ENCODE results near the gene MAGIX. TPM values are rescaled to one million over a fixed set of nuclear protein-coding genes. Genes with fewer than 3 reads are reported as not detected.
"Not testable (repeated sequence)": the region's sequence is repeated elsewhere in the genome, so short reads cannot be mapped to it uniquely, and the experiment has no call there.

The MAGIX gene
- 5.3 TPM for total RNA-seq
- long read RNA-seq, partial matches to known transcripts = 6 of 15 reads
- long read RNA-seq, other reads (novel, unspliced or antisense) = 8 of 15 reads

- DNase-seq (no peak), ATAC-seq (ENCODE audit: poor library complexity) (no peak)
- intact Hi-C loops (cut with DNase I) = no loop called here
These were observed at the start of gene MAGIX for GRCh38 chrX:49162620-49163019. Gene MAGIX, plus strand, starts transcription at chrX:49162758. Its CDS starts 132 bp downstream, at chrX:49162890.

GRCh38 chrX:49116076-49116475, 46.5 kb upstream of the MAGIX start:
- intact Hi-C loops (cut with DNase I) = no loop called here
- ATAC-seq (ENCODE audit: poor library complexity) (no peak), DNase-seq (no peak)

GRCh38 chrX:49116716-49117115, 45.8 kb upstream of the MAGIX start:
- ATAC-seq (ENCODE audit: poor library complexity) (no peak), DNase-seq (no peak)
- intact Hi-C loops (cut with DNase I) = no loop called here

- ATAC-seq (ENCODE audit: poor library complexity) = no peak
- no peak for DNase-seq
- intact Hi-C loops (cut with DNase I) = no loop called here
These were observed 45.0 kb upstream of the MAGIX start for GRCh38 chrX:49117581-49117980.

GRCh38 chrX:49120091-49120490, 42.5 kb upstream of the MAGIX start:
- DNase-seq = no peak
- ATAC-seq (ENCODE audit: poor library complexity) = no peak
- intact Hi-C loops (cut with DNase I) = no loop called here

- DNase-seq = no peak
- no peak for ATAC-seq (ENCODE audit: poor library complexity)
- intact Hi-C loops (cut with DNase I) = no loop called here
These were observed 40.1 kb upstream of the MAGIX start for GRCh38 chrX:49122499-49122898.

GRCh38 chrX:49127742-49128258, 34.8 kb upstream of the MAGIX start:
- DNase-seq; intact Hi-C loops (cut with DNase I); ATAC-seq (ENCODE audit: poor library complexity): not testable (repeated sequence)

GRCh38 chrX:49129427-49129826, 33.1 kb upstream of the MAGIX start:
- ATAC-seq (ENCODE audit: poor library complexity) (no peak), DNase-seq (no peak)
- intact Hi-C loops (cut with DNase I) = no loop called here

GRCh38 chrX:49132275-49132674, 30.3 kb upstream of the MAGIX start:
- intact Hi-C loops (cut with DNase I); DNase-seq; ATAC-seq (ENCODE audit: poor library complexity): not testable (repeated sequence)

- ATAC-seq (ENCODE audit: poor library complexity) (peak; percentile 52), DNase-seq (no peak)
- intact Hi-C loops (cut with DNase I) = no loop called here
These were observed 28.8 kb upstream of the MAGIX start for GRCh38 chrX:49133759-49134158.

GRCh38 chrX:49137492-49137891, 25.1 kb upstream of the MAGIX start:
- ATAC-seq (ENCODE audit: poor library complexity) (no peak), DNase-seq (no peak)
- intact Hi-C loops (cut with DNase I) = no loop called here

- intact Hi-C loops (cut with DNase I) = no loop called here
- no peak for DNase-seq
- no peak for ATAC-seq (ENCODE audit: poor library complexity)
These were observed 22.8 kb upstream of the MAGIX start for GRCh38 chrX:49139713-49140112.

- intact Hi-C loops (cut with DNase I); ATAC-seq (ENCODE audit: poor library complexity); DNase-seq: not testable (repeated sequence)
These were observed 20.3 kb upstream of the MAGIX start for GRCh38 chrX:49142264-49142663.

GRCh38 chrX:49143154-49143553, 19.4 kb upstream of the MAGIX start:
- ATAC-seq (ENCODE audit: poor library complexity); intact Hi-C loops (cut with DNase I); DNase-seq: not testable (repeated sequence)

GRCh38 chrX:49147282-49147681, 15.3 kb upstream of the MAGIX start:
- ATAC-seq (ENCODE audit: poor library complexity) (no peak), DNase-seq (no peak)
- intact Hi-C loops (cut with DNase I) = no loop called here

GRCh38 chrX:49147936-49148335, 14.6 kb upstream of the MAGIX start:
- ATAC-seq (ENCODE audit: poor library complexity) (no peak), DNase-seq (no peak)
- intact Hi-C loops (cut with DNase I) = no loop called here

- intact Hi-C loops (cut with DNase I); DNase-seq: not testable (repeated sequence)
These were observed 14.0 kb upstream of the MAGIX start for GRCh38 chrX:49148390-49149100.

GRCh38 chrX:49149291-49149690, 13.3 kb upstream of the MAGIX start:
- DNase-seq; ATAC-seq (ENCODE audit: poor library complexity); intact Hi-C loops (cut with DNase I): not testable (repeated sequence)

More at GRCh38 chrX:49148390-49149100, 14.0 kb upstream of the MAGIX start:
- not testable (repeated sequence) for ATAC-seq (ENCODE audit: poor library complexity)

GRCh38 chrX:49153467-49153866, 9.1 kb upstream of the MAGIX start:
- DNase-seq = no peak
- intact Hi-C loops (cut with DNase I) = no loop called here
- no peak for ATAC-seq (ENCODE audit: poor library complexity)

GRCh38 chrX:49155243-49155899, 7.2 kb upstream of the MAGIX start:
- DNase-seq (no peak), ATAC-seq (ENCODE audit: poor library complexity) (peak; percentile 40)
- intact Hi-C loops (cut with DNase I) = no loop called here
